B cell (primary cell): ENCODE results near the gene SNAP47. TPM values are rescaled to one million over a fixed set of nuclear protein-coding genes. Genes with fewer than 3 reads are reported as not detected.

ENCODE experiments used
- ATAC-seq: fragments of 200-7000 bp; cut with Tn5 transposase; one replicate; pipeline ENCODE4 v1.10.0; 2021; ENCODE audit warnings: low read depth, mild to moderate bottlenecking, moderate number of reproducible peaks, moderate library complexity
- CTCF ChIA-PET: fragments of 350-600 bp; sonication (Branson Sonifier 250); formaldehyde crosslinking; loops from one replicate; lab custom pipeline; 2021; ENCODE audit warnings: antibody characterized with exemption, inconsistent platforms; lab: Charles Lee
- POLR2A ChIA-PET: fragments of 350-600 bp; sonication (Branson Sonifier 250); formaldehyde crosslinking; loops from one replicate; lab custom pipeline; 2021; ENCODE audit warnings: antibody characterized with exemption; lab: Charles Lee
- DNase-seq: peaks from one replicate; pipeline ENCODE4 v3.0.0; 2013
- H2AFZ ChIP-seq: 2 replicates; pipeline ENCODE4 v1.6.1; 2012; ENCODE audit warnings: mild to moderate bottlenecking, low read depth, low read length; ENCODE audit not compliant: insufficient read depth, poor library complexity, severe bottlenecking
- H3K27ac ChIP-seq, 2 donors: 1 replicate in 1 of 2; 2 replicates in 1 of 2; pipeline ENCODE4 v1.5.1; 2012 to 2013; ENCODE audit warnings: low read length in 2 of 2, mild to moderate bottlenecking in 2 of 2, moderate library complexity in 1 of 2
- H3K27me3 ChIP-seq, 4 experiments: fragments of 200-600 bp in 1 of 4; sonication (generic) in 1 of 4; replicated peaks in 1 of 4; 1 replicate in 2 of 4; 2 replicates in 2 of 4; pipeline versions ENCODE4 v1.6.1 to v1.7.0; 2013 to 2016; ENCODE audit warnings: low read length in 3 of 4, mild to moderate bottlenecking in 2 of 4, mixed read lengths in 1 of 4, moderate library complexity in 1 of 4; ENCODE audit not compliant: insufficient read depth in 4 of 4, control insufficient read depth in 3 of 4; ENCODE audit errors: control extremely low read depth in 1 of 4
- H3K36me3 ChIP-seq, 2 experiments: replicated peaks in 1 of 2; 1 replicate in 1 of 2; 2 replicates in 1 of 2; pipeline versions ENCODE4 v1.6.1 to v1.7.1; 2013; ENCODE audit warnings: low read length in 1 of 2; ENCODE audit not compliant: insufficient read depth in 2 of 2, control insufficient read depth in 1 of 2; ENCODE audit errors: control extremely low read depth in 1 of 2, extremely low read depth in 1 of 2
- H3K4me1 ChIP-seq, 2 donors: fragments of 200-600 bp in 1 of 2; sonication (generic) in 1 of 2; 1 replicate in 1 of 2; 2 replicates in 1 of 2; pipeline versions ENCODE4 v1.5.1 to v1.6.1; 2013 to 2017; ENCODE audit warnings: low read length in 2 of 2; ENCODE audit not compliant: control insufficient read depth in 2 of 2, insufficient read depth in 2 of 2
- H3K4me2 ChIP-seq: replicated peaks from 2 replicates; pipeline ENCODE3; 2012; ENCODE audit warnings: mild to moderate bottlenecking, low read depth, low read length; ENCODE audit not compliant: poor library complexity, severe bottlenecking
- H3K4me3 ChIP-seq, 5 experiments: fragments of 200-600 bp in 1 of 5; sonication (generic) in 1 of 5; 1 replicate in 3 of 5; 2 replicates in 2 of 5; pipeline versions ENCODE4 v1.5.1 to v1.7.0; 2011 to 2016; ENCODE audit warnings: low read length in 4 of 5, mild to moderate bottlenecking in 4 of 5, low read depth in 2 of 5, control low read depth in 1 of 5, moderate library complexity in 1 of 5; ENCODE audit not compliant: insufficient read depth in 1 of 5; ENCODE audit errors: control extremely low read depth in 1 of 5, extremely low read depth in 1 of 5
- H3K79me2 ChIP-seq: fragments of 200-600 bp; sonication (generic); one replicate; pipeline ENCODE4 v1.6.0; 2016; ENCODE audit warnings: low read length; ENCODE audit not compliant: control insufficient read depth, insufficient read depth
- H3K9ac ChIP-seq: fragments of 200-600 bp; sonication (generic); 2 replicates; pipeline ENCODE4 v1.6.1; 2017; ENCODE audit warnings: mild to moderate bottlenecking, low read length, moderate library complexity
- H3K9me3 ChIP-seq, 3 donors: one replicate each; pipeline versions ENCODE4 v1.6.1 to v1.7.1; 2013; ENCODE audit warnings: low read length in 2 of 3; ENCODE audit not compliant: control insufficient read depth in 2 of 3, insufficient read depth in 1 of 3; ENCODE audit errors: control extremely low read depth in 1 of 3
- H4K20me1 ChIP-seq: 2 replicates; pipeline ENCODE4 v1.6.0; 2012; ENCODE audit warnings: mild to moderate bottlenecking, low read length; ENCODE audit not compliant: insufficient read depth, control insufficient read depth, poor library complexity, severe bottlenecking
- H3K27ac Mint-ChIP-seq: one replicate; pipeline ENCODE4 v1.8.0; 2021; ENCODE audit warnings: mixed read lengths
- H3K27me3 Mint-ChIP-seq: one replicate; pipeline ENCODE4 v1.8.0; 2021; ENCODE audit warnings: mixed read lengths
- H3K4me1 Mint-ChIP-seq: one replicate; pipeline ENCODE4 v1.8.0; 2021; ENCODE audit warnings: mixed read lengths
- H3K4me3 Mint-ChIP-seq: one replicate; pipeline ENCODE4 v1.8.0; 2021; ENCODE audit warnings: mixed read lengths
- H3K9me3 Mint-ChIP-seq: one replicate; pipeline ENCODE4 v1.8.0; 2022; ENCODE audit warnings: mixed read lengths; ENCODE audit not compliant: insufficient read depth
- EZH2 ChIP-seq: IDR thresholded peaks from 2 replicates; pipeline ENCODE4 v1.6.1; 2012; ENCODE audit warnings: borderline replicate concordance, low read depth, mild to moderate bottlenecking, moderate library complexity, low read length; ENCODE audit not compliant: insufficient read depth, poor library complexity, severe bottlenecking
- WGBS: methylation state at CpG from one replicate; pipeline ENCODE4 v1.1.5; 2013; ENCODE audit warnings: missing lambda C conversion rate; ENCODE audit not compliant: insufficient coverage; 5-methylcytosine and 5-hydroxymethylcytosine counted together
- intact Hi-C: fragments of 100-400 bp; cut with micrococcal nuclease; formaldehyde crosslinking; loops from one replicate; pipeline ENCODE4 v1.10.0; 2022
- polyA plus RNA-seq: library from polyadenylated mRNA; depleted of rRNA; stranded (reverse); fragments of >200 nt; gene quantifications from 2 replicates; pipeline ENCODE4 v1.2.3, GENCODE V29; 2012
- total RNA-seq, 2 donors: library from RNA; stranded (reverse); fragments of 120-200 nt in 1 of 2; gene quantifications; 1 replicate in 1 of 2; 2 replicates in 1 of 2; pipeline versions ENCODE4 v1.2.3 to v1.2.4, GENCODE V29; 2013 to 2022
- TF ChIP-seq, protein P1 (sequence below): fragments of 200-600 bp; IDR thresholded peaks from one replicate; pipeline ENCODE4 v1.8.0; 2022; ENCODE audit warnings: antibody characterized with exemption, mild to moderate bottlenecking

Gene SNAP47
- total and polyA plus RNA-seq, 2 donors (not counting 1 experiment from before 2014, with no cell fraction given) = 25.6 to 34.9 TPM

GRCh38 chr1:227785094-227785804, 50.0 kb downstream of the SNAP47 start:
- ChIA-PET CTCF (no interaction called here), POLR2A (no interaction called here)
- H3K9me3 ChIP-seq = peaks cover 0 to 17% (median 0%) of the 10 kb centered on the region in 3 donors
- no peaks in the 10 kb centered on the region for H3K9me3 Mint-ChIP-seq
- no peaks in the 10 kb centered on the region for H3K27me3 ChIP-seq
- peak overlapping the region; percentile 9 for H2AFZ ChIP-seq
- no peaks in the 10 kb centered on the region for H3K27me3 Mint-ChIP-seq
- DNase-seq (peak; percentile 76), ATAC-seq (no peak)
- TF ChIP-seq EZH2 = no peak
- TF ChIP-seq, protein P1, sequence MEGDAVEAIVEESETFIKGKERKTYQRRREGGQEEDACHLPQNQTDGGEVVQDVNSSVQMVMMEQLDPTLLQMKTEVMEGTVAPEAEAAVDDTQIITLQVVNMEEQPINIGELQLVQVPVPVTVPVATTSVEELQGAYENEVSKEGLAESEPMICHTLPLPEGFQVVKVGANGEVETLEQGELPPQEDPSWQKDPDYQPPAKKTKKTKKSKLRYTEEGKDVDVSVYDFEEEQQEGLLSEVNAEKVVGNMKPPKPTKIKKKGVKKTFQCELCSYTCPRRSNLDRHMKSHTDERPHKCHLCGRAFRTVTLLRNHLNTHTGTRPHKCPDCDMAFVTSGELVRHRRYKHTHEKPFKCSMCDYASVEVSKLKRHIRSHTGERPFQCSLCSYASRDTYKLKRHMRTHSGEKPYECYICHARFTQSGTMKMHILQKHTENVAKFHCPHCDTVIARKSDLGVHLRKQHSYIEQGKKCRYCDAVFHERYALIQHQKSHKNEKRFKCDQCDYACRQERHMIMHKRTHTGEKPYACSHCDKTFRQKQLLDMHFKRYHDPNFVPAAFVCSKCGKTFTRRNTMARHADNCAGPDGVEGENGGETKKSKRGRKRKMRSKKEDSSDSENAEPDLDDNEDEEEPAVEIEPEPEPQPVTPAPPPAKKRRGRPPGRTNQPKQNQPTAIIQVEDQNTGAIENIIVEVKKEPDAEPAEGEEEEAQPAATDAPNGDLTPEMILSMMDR = no peak
- peaks cover 19% of the 10 kb centered on the region for H3K4me1 Mint-ChIP-seq
- H4K20me1 ChIP-seq = no peaks in the 10 kb centered on the region
- H3K9ac ChIP-seq = no peak overlapping the region
- intact Hi-C loops = loop anchor here (5.0 to 10.0 kb wide), 3 partner anchors 622 to 1697 kb away; partner anchors contain the start of genes RNF187 and TRIM11
- H3K79me2 ChIP-seq = no peaks in the 10 kb centered on the region
- H3K27ac Mint-ChIP-seq = peak overlapping the region; percentile 73
- peak overlapping the region; percentile 86 for H3K4me2 ChIP-seq
- H3K4me3 Mint-ChIP-seq = peak overlapping the region; percentile 54
- no peak overlapping the region for H3K4me3 ChIP-seq
- peaks cover 26 to 35% of the 10 kb centered on the region in 2 donors for H3K4me1 ChIP-seq
- H3K36me3 ChIP-seq = peaks cover 0 to 14% of the 10 kb centered on the region in 2 experiments
- H3K27ac ChIP-seq = peak overlapping the region; percentile 53 to 63
- 86% methylated on average over 7 of the region's 13 CpGs for WGBS
